HCT116 (cell line): ENCODE results near the gene ADAMTS20. TPM values are rescaled to one million over a fixed set of nuclear protein-coding genes. Genes with fewer than 3 reads are reported as not detected.

Experiments used
- ATAC-seq: fragments of 200-7000 bp; cut with Tn5 transposase; 2 replicates; pipeline ENCODE4 v1.9.1; 2020; ENCODE audit warnings: mild to moderate bottlenecking, moderate library complexity
- BruUV-seq: library from RNA; stranded (reverse); fragments of 400-500 nt; replicated peaks from 2 replicates; lab custom pipeline; 2021; lab: Mats Ljungman, UMichigan
- CTCF ChIA-PET: fragments of 300-600 bp; sonication (Branson Sonifier 250); formaldehyde crosslinking; loops from one replicate; lab custom pipeline; 2021; ENCODE audit warnings: antibody characterized with exemption; lab: Charles Lee
- POLR2A ChIA-PET: fragments of 300-600, 350-600 bp; sonication (Branson Sonifier 250); formaldehyde crosslinking; loops from one replicate; lab custom pipeline; 2021; ENCODE audit warnings: antibody characterized with exemption; lab: Charles Lee
- RAD21 ChIA-PET, 2 experiments: fragments of 300-600 bp; sonication (Branson Sonifier 250); formaldehyde crosslinking; loops; one replicate each; lab custom pipeline; 2023; ENCODE audit warnings: low total read pairs in 2 of 2; ENCODE audit not compliant: uncharacterized antibody in 2 of 2, unreplicated experiment in 2 of 2, low non-redundant PET in 1 of 2; lab: Charles Lee
- DNase-seq: peaks from one replicate; pipeline ENCODE4 v3.0.0-alpha.2; 2010; ENCODE audit warnings: low read depth, low spot score
- H2AFZ ChIP-seq: fragments of 200-600 bp; shearing (Covaris generic), sonication (generic); 2 replicates; pipeline ENCODE4 v1.6.1; 2017; ENCODE audit warnings: low read depth, mixed run types, mixed read lengths, antibody characterized with exemption, low read length; ENCODE audit not compliant: poor library complexity, severe bottlenecking
- H3K27ac ChIP-seq: 2 replicates; pipeline ENCODE4 v1.5.1; 2012; ENCODE audit warnings: low read depth, low read length
- H3K27me3 ChIP-seq: fragments of 200-600 bp; sonication (generic); 2 replicates; pipeline ENCODE4 v1.6.1; 2016; ENCODE audit warnings: mixed run types, low read length, mixed read lengths; ENCODE audit not compliant: insufficient read depth
- H3K36me3 ChIP-seq, 2 experiments: fragments of 200-500 bp in 1 of 2; fragments of 200-600 bp in 1 of 2; sonication (Bioruptor generic) in 1 of 2; sonication (generic) in 1 of 2; 2 replicates each; pipeline versions ENCODE4 v1.5.1 to v1.6.1; 2014 to 2016; ENCODE audit warnings: low read length in 2 of 2, inconsistent platforms in 1 of 2, mixed read lengths in 1 of 2, mixed run types in 1 of 2; ENCODE audit not compliant: insufficient read depth in 2 of 2, control insufficient read depth in 1 of 2
- H3K4me1 ChIP-seq, 2 experiments: fragments of 200-600 bp in 1 of 2; sonication (generic) in 1 of 2; 2 replicates each; pipeline versions ENCODE4 v1.5.1 to v1.6.1; 2012 to 2017; ENCODE audit warnings: low read length in 2 of 2, inconsistent platforms in 1 of 2, mild to moderate bottlenecking in 1 of 2, mixed read lengths in 1 of 2, mixed run types in 1 of 2, moderate library complexity in 1 of 2; ENCODE audit not compliant: insufficient read depth in 2 of 2, control insufficient read depth in 1 of 2
- H3K4me2 ChIP-seq: fragments of 200-600 bp; sonication (generic); 2 replicates; pipeline ENCODE4 v1.6.1; 2017; ENCODE audit warnings: mixed run types, low read length, mixed read lengths
- H3K4me3 ChIP-seq, 2 experiments: fragments of 200-600 bp in 1 of 2; sonication (generic) in 1 of 2; replicated peaks in 1 of 2; 2 replicates each; pipeline ENCODE4 v1.5.1; 2011 to 2016; ENCODE audit warnings: low read length in 2 of 2, control low read depth in 1 of 2, low read depth in 1 of 2, mild to moderate bottlenecking in 1 of 2, mixed read lengths in 1 of 2, mixed run types in 1 of 2
- H3K79me2 ChIP-seq: fragments of 200-600 bp; sonication (generic); 2 replicates; pipeline ENCODE4 v1.6.1; 2017; ENCODE audit warnings: mild to moderate bottlenecking, mixed run types, low read length, moderate library complexity, mixed read lengths; ENCODE audit not compliant: insufficient read depth
- H3K9ac ChIP-seq: fragments of 200-600 bp; sonication (generic); 2 replicates; pipeline ENCODE4 v1.6.1; 2016; ENCODE audit warnings: low read length, mixed read lengths
- H3K9me2 ChIP-seq: fragments of 200-600 bp; sonication (generic), shearing (Covaris generic); 2 replicates; pipeline ENCODE4 v1.6.1; 2017; ENCODE audit warnings: mixed run types, mild to moderate bottlenecking, moderate library complexity; ENCODE audit not compliant: insufficient read depth
- H3K9me3 ChIP-seq, 2 experiments: fragments of 200-500 bp in 1 of 2; fragments of 200-600 bp in 1 of 2; sonication (Bioruptor generic) in 1 of 2; sonication (generic) in 1 of 2; 2 replicates each; pipeline ENCODE4 v1.6.1; 2014 to 2017; ENCODE audit warnings: low read length in 2 of 2, mixed read lengths in 2 of 2, inconsistent platforms in 1 of 2, low read depth in 1 of 2, mild to moderate bottlenecking in 1 of 2, mixed run types in 1 of 2, moderate library complexity in 1 of 2; ENCODE audit not compliant: control insufficient read depth in 1 of 2, insufficient read depth in 1 of 2
- H4K20me1 ChIP-seq: fragments of 200-600 bp; sonication (generic), shearing (Covaris generic); 2 replicates; pipeline ENCODE4 v1.6.1; 2017; ENCODE audit warnings: mixed run types, mild to moderate bottlenecking, moderate library complexity; ENCODE audit not compliant: insufficient read depth
- CTCF ChIP-seq, 3 experiments: fragments of 200-600 bp in 1 of 3; sonication (generic) in 1 of 3; IDR thresholded peaks in 2 of 3; conservative IDR thresholded peaks in 1 of 3; 2 replicates each; pipeline ENCODE4 v1.5.1; 2012 to 2017; ENCODE audit warnings: low read depth in 2 of 3, low read length in 2 of 3, antibody characterized with exemption in 1 of 3, borderline replicate concordance in 1 of 3, control low read depth in 1 of 3, mild to moderate bottlenecking in 1 of 3, mixed read lengths in 1 of 3, mixed run types in 1 of 3, moderate library complexity in 1 of 3; ENCODE audit not compliant: insufficient read depth in 1 of 3
- EGR1 ChIP-seq: IDR thresholded peaks from 2 replicates; pipeline ENCODE4 v1.6.1; 2012; ENCODE audit warnings: low read depth
- POLR2A ChIP-seq: IDR thresholded peaks from 2 replicates; pipeline ENCODE4 v1.7.0; 2011; ENCODE audit warnings: borderline replicate concordance; ENCODE audit not compliant: insufficient read depth, insufficient read length; ENCODE audit errors: extremely low read depth
- intact Hi-C: fragments of 100-400 bp; cut with micrococcal nuclease; formaldehyde crosslinking; loops from 2 replicates; pipeline ENCODE4 v1.10.0; 2022
- total RNA-seq: library from RNA; stranded (reverse); gene quantifications from one replicate; pipeline ENCODE4 v1.2.1, GENCODE V29; 2021; ENCODE audit not compliant: unreplicated experiment
- TF ChIP-seq, protein P1 (sequence below): IDR thresholded peaks from 2 replicates; pipeline ENCODE4 v1.6.1; 2012

ADAMTS20 gene
- total RNA-seq, 1 experiment from 2014 or later = not detected

DNA sequence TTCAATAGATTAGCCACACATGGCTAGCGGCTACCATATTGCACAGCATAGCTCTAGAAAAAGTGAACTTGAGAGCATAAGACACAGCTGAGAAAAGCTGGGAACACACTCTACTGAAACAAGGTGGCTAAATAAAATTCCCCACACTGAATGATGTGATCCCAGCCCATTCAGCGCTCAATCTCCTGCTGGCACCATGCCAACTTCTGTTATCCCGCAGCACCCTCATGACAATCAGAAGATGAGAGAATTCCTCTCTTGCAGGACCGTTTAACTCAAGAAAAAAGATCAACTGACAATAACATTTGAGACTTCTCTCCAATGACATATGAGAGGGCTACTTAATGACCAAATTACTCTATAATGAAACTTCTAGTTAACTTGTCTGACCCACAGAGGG lies 115.4 kb downstream of the ADAMTS20 start:
- Histone ChIP-seq H3K9me2 (no peaks in the 10 kb centered on the region; the same call in 1 of the 2 replicates), H3K9ac (no peak overlapping the region), H4K20me1 (no peaks in the 10 kb centered on the region), H3K4me1 (no peaks in the 10 kb centered on the region), H3K4me3 (no peak overlapping the region), H3K27ac (no peak overlapping the region), H2AFZ (no peak overlapping the region), H3K36me3 (no peaks in the 10 kb centered on the region), H3K9me3 (no peaks in the 10 kb centered on the region), H3K4me2 (no peak overlapping the region), H3K27me3 (no peaks in the 10 kb centered on the region), H3K79me2 (no peaks in the 10 kb centered on the region)
- ChIA-PET RAD21 (no interaction called here), CTCF (no interaction called here), POLR2A (no interaction called here)
- no TSS peak for BruUV-seq
- ATAC-seq (no peak), DNase-seq (no peak)
- TF ChIP-seq, protein P1, sequence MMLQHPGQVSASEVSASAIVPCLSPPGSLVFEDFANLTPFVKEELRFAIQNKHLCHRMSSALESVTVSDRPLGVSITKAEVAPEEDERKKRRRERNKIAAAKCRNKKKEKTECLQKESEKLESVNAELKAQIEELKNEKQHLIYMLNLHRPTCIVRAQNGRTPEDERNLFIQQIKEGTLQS = no peak
- no peak for TF ChIP-seq CTCF (IDR thresholded peaks at IDR 0.05 in 2 of 3, conservative IDR thresholded peaks at IDR 0.05 in 1 of 3; ENCODE audit: borderline replicate concordance in 1 of 3, insufficient read depth in 1 of 3, low read depth in 2 of 3, low read length in 2 of 3)
- intact Hi-C loops = no loop called here

- ATAC-seq = no peak
- Histone ChIP-seq H4K20me1 (no peaks in the 10 kb centered on the region), H3K27me3 (no peaks in the 10 kb centered on the region), H3K9me2 (no peaks in the 10 kb centered on the region; the same call in 1 of the 2 replicates), H3K9ac (no peak overlapping the region), H3K4me1 (no peaks in the 10 kb centered on the region), H3K4me2 (no peak overlapping the region), H3K27ac (no peak overlapping the region), H3K79me2 (no peaks in the 10 kb centered on the region), H3K9me3 (no peaks in the 10 kb centered on the region), H3K36me3 (no peaks in the 10 kb centered on the region), H2AFZ (no peak overlapping the region), H3K4me3 (no peak overlapping the region)
- ChIA-PET CTCF (interaction anchor here (2.0 kb wide), 1 partner anchor 10 kb away, joined by 11 read pairs; no protein-coding TSS in a partner anchor), POLR2A (no interaction called here), RAD21 (no interaction called here)
- TF ChIP-seq POLR2A = no peak
- no peak for TF ChIP-seq EGR1
- TF ChIP-seq, protein P1 = no peak
- intact Hi-C loops = no loop called here
- DNase-seq = no peak
- BruUV-seq = no TSS peak
Observed at GRCh38 chr12:43434614-43435013, 117.4 kb downstream of the ADAMTS20 start.
